ENCODE measurements around the gene TARBP1.

GRCh38 chr1:234489007-234489697 is 10.2 kb upstream of the TARBP1 start:
- TF ChIP-seq CTCF (conservative IDR thresholded peaks at IDR 0.05): no peak
- TF ChIP-seq EZH2 (IDR thresholded peaks at IDR 0.05; ENCODE audit: low read depth): no peak

Measured in PC-9 (cell line).